HepG2 (cell line): Measurements from ENCODE around the gene ARL5B. TPM values are rescaled to one million over a fixed set of nuclear protein-coding genes. Genes with fewer than 3 reads are reported as not detected.

Experiments
- ADNP ChIP-seq: sonication (generic); formaldehyde crosslinking; IDR thresholded peaks from 2 replicates; pipeline ENCODE4 v1.4.0; 2020; ENCODE audit warnings: missing genetic modification reagents
- AGO2 ChIP-seq: fragments of 200-400 bp; formaldehyde crosslinking; optimal IDR thresholded peaks from 2 replicates; pipeline ENCODE3; 2017; ENCODE audit warnings: mild to moderate bottlenecking, low read depth, low read length, moderate library complexity
- ARID3A ChIP-seq: IDR thresholded peaks from 2 replicates; pipeline ENCODE4 v1.6.1; 2012; ENCODE audit warnings: low read depth, low read length, improper control_type of control experiment
- ASH2L ChIP-seq: fragments of 300-600, 200-600 bp; sonication (generic); IDR thresholded peaks from 2 replicates; pipeline ENCODE4 v1.7.0; 2017; ENCODE audit warnings: low read depth, mild to moderate bottlenecking, moderate library complexity, mixed read lengths, low read length; ENCODE audit not compliant: insufficient read length
- BRCA1 ChIP-seq: sonication (generic); formaldehyde crosslinking; IDR thresholded peaks from 2 replicates; pipeline ENCODE4 v1.4.0; 2020; ENCODE audit warnings: missing genetic modification reagents
- FOXA1 ChIP-seq, 2 experiments: fragments of 450-650 bp in 1 of 2; sonication (generic) in 1 of 2; formaldehyde crosslinking in 1 of 2; IDR thresholded peaks; 2 replicates each; pipeline versions ENCODE4 v1.4.0 to v1.6.1; 2016 to 2020; ENCODE audit warnings: missing genetic modification reagents in 1 of 2
- HNF1B ChIP-seq: sonication (generic); formaldehyde crosslinking; IDR thresholded peaks from 2 replicates; pipeline ENCODE4 v1.5.1; 2020; ENCODE audit warnings: mild to moderate bottlenecking, moderate library complexity, missing genetic modification reagents
- MEIS2 ChIP-seq: sonication (generic); formaldehyde crosslinking; IDR thresholded peaks from 2 replicates; pipeline ENCODE4 v1.9.0; 2021; ENCODE audit warnings: mild to moderate bottlenecking, missing genetic modification reagents
- MXD3 ChIP-seq: IDR thresholded peaks from 2 replicates; pipeline ENCODE4 v1.6.1; 2016; ENCODE audit warnings: mild to moderate bottlenecking, missing biosample characterization, missing genetic modification reagents
- NR3C1 ChIP-seq: sonication (generic); formaldehyde crosslinking; IDR thresholded peaks from 2 replicates; pipeline ENCODE4 v1.4.0; 2020; ENCODE audit warnings: missing genetic modification reagents
- PCBP2 ChIP-seq: fragments of 200-400 bp; formaldehyde crosslinking; optimal IDR thresholded peaks from 2 replicates; pipeline ENCODE3; 2018; ENCODE audit warnings: low read length, low read depth; ENCODE audit not compliant: poor library complexity, severe bottlenecking
- RFX3 ChIP-seq: IDR thresholded peaks from 2 replicates; pipeline ENCODE4 v1.6.1; 2016; ENCODE audit warnings: missing biosample characterization, missing genetic modification reagents
- SSRP1 ChIP-seq: IDR thresholded peaks from 2 replicates; pipeline ENCODE4 v1.6.1; 2016; ENCODE audit warnings: control low read depth
- STAT5B ChIP-seq: sonication (generic); formaldehyde crosslinking; IDR thresholded peaks from 2 replicates; pipeline ENCODE4 v1.4.0; 2020; ENCODE audit warnings: missing genetic modification reagents
- ZNF20 ChIP-seq: sonication (generic); formaldehyde crosslinking; IDR thresholded peaks from 2 replicates; pipeline ENCODE4 v1.4.0; 2020; ENCODE audit warnings: mild to moderate bottlenecking, moderate library complexity, missing genetic modification reagents
- ZNF234 ChIP-seq: sonication (generic); formaldehyde crosslinking; conservative IDR thresholded peaks from 2 replicates; pipeline ENCODE4 v1.5.1; 2020; ENCODE audit warnings: mild to moderate bottlenecking, missing genetic modification reagents
- ZNF24 ChIP-seq: fragments of 450-650 bp; IDR thresholded peaks from 2 replicates; pipeline ENCODE4 v1.6.1; 2017; ENCODE audit warnings: antibody characterized with exemption, mild to moderate bottlenecking
- ZNF292 ChIP-seq: sonication (generic); formaldehyde crosslinking; IDR thresholded peaks from 2 replicates; pipeline ENCODE4 v1.8.1; 2022; ENCODE audit warnings: mild to moderate bottlenecking, low read depth, missing genetic modification reagents, borderline replicate concordance
- ZNF607 ChIP-seq: sonication (generic); formaldehyde crosslinking; IDR thresholded peaks from 2 replicates; pipeline ENCODE4 v1.5.1; 2020; ENCODE audit warnings: missing genetic modification reagents, mild to moderate bottlenecking, borderline replicate concordance
- ZNF678 ChIP-seq: sonication (generic); formaldehyde crosslinking; IDR thresholded peaks from 2 replicates; pipeline ENCODE4 v1.4.0; 2020; ENCODE audit warnings: mild to moderate bottlenecking, missing genetic modification reagents
- ZNF746 ChIP-seq: sonication (generic); formaldehyde crosslinking; IDR thresholded peaks from 2 replicates; pipeline ENCODE4 v1.8.0; 2022; ENCODE audit warnings: mild to moderate bottlenecking, missing genetic modification reagents
- ZNF766 ChIP-seq: sonication (generic); formaldehyde crosslinking; IDR thresholded peaks from 2 replicates; pipeline ENCODE4 v1.5.0; 2020; ENCODE audit warnings: missing genetic modification reagents, borderline replicate concordance
- ZNF784 ChIP-seq: sonication (generic); formaldehyde crosslinking; IDR thresholded peaks from 2 replicates; pipeline ENCODE4 v1.5.1; 2020; ENCODE audit warnings: missing genetic modification reagents, mild to moderate bottlenecking, borderline replicate concordance
- polyA plus RNA-seq, 8 experiments: library from polyadenylated mRNA; depleted of rRNA in 3 of 8; stranded (reverse) in 7 of 8; unstranded in 1 of 8; fragments of >200 nt; fragmentation: Illumina TruSeq in 4 of 8; extraction: Trizol in 4 of 8; gene quantifications; 2 replicates each; pipeline versions ENCODE4 v1.2.1 to v1.2.3, GENCODE V29; 2011 to 2016; ENCODE audit warnings: low read depth in 4 of 8, missing spikeins in 1 of 8, mixed read lengths in 1 of 8; ENCODE audit not compliant: insufficient read depth in 1 of 8
- total RNA-seq, 5 experiments: library from RNA; depleted of rRNA; stranded (reverse); fragments of >200 nt; fragmentation: Illumina TruSeq; extraction: Trizol; gene quantifications; 2 replicates each; pipeline ENCODE4 v1.2.3, GENCODE V29; 2016; ENCODE audit warnings: low read depth in 1 of 5
- TF ChIP-seq, protein P1 (sequence below): IDR thresholded peaks from 2 replicates; pipeline ENCODE4 v1.6.1; 2018; ENCODE audit warnings: missing genetic modification reagents, mild to moderate bottlenecking, missing compliant biosample characterization

Gene ARL5B
- total and polyA plus RNA-seq, 2 of the 13 experiments (the other 11 are each of a cell fraction or from before 2014, with no cell fraction given): 26.6 to 32.7 TPM

GRCh38 chr10:18610517-18610916 is 48.7 kb upstream of the ARL5B start (continued):
- no peak for TF ChIP-seq MXD3
- no peak; the same call in none of the 2 replicates for TF ChIP-seq MEIS2 (CRISPR knock-in tag)
- no peak for TF ChIP-seq ZNF234 (CRISPR knock-in tag)
- no peak for TF ChIP-seq ZNF678 (CRISPR knock-in tag)
- TF ChIP-seq ZNF784: no peak
- TF ChIP-seq PCBP2: no peak
- TF ChIP-seq ZNF746: no peak
- TF ChIP-seq RFX3: no peak
- TF ChIP-seq STAT5B: no peak
- TF ChIP-seq ARID3A: peak; percentile 60; the same call in 1 of the 2 replicates
- TF ChIP-seq ZNF607: no peak; the same call in 1 of the 2 replicates
- TF ChIP-seq SSRP1 (CRISPR knock-in tag): no peak
- no peak for TF ChIP-seq ZNF20 (CRISPR knock-in tag)
- peak; percentile 48; the same call in 1 of the 2 replicates for TF ChIP-seq FOXA1 (IDR thresholded peaks at IDR 0.05)
- peak; percentile 95 for TF ChIP-seq FOXA1 (CRISPR knock-in tag; IDR thresholded peaks at IDR 0.05)
- no peak for TF ChIP-seq ADNP
- TF ChIP-seq HNF1B: peak; percentile 88
- TF ChIP-seq AGO2: no peak
- TF ChIP-seq ZNF292 (CRISPR knock-in tag): peak; percentile 79; the same call in 1 of the 2 replicates
- TF ChIP-seq ZNF24: no peak
- no peak for TF ChIP-seq BRCA1
- no peak for TF ChIP-seq ASH2L
- no peak for TF ChIP-seq ZNF766 (CRISPR knock-in tag)
- TF ChIP-seq, protein P1, sequence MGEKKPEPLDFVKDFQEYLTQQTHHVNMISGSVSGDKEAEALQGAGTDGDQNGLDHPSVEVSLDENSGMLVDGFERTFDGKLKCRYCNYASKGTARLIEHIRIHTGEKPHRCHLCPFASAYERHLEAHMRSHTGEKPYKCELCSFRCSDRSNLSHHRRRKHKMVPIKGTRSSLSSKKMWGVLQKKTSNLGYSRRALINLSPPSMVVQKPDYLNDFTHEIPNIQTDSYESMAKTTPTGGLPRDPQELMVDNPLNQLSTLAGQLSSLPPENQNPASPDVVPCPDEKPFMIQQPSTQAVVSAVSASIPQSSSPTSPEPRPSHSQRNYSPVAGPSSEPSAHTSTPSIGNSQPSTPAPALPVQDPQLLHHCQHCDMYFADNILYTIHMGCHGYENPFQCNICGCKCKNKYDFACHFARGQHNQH (CRISPR knock-in tag): peak; percentile 86
- TF ChIP-seq NR3C1: no peak
